HG03175 (cell line): ENCODE measurements around the gene BMPR1B.
"Not testable (repeated sequence)": the region's sequence is repeated elsewhere in the genome, so short reads cannot be mapped to it uniquely, and the experiment has no call there.

Experiments used
- ATAC-seq: cut with Tn5 transposase; IDR thresholded peaks from one replicate; pipeline ENCODE4 v1.9.1; 2021; ENCODE audit warnings: mild to moderate bottlenecking, moderate library complexity; ENCODE audit not compliant: unreplicated experiment

Gene BMPR1B

GRCh38 chr4:95020521-95020920 is 262.8 kb downstream of the BMPR1B start:
- no peak for ATAC-seq

GRCh38 chr4:95021099-95021498 is 263.3 kb downstream of the BMPR1B start:
- ATAC-seq: no peak

- ATAC-seq: no peak
Measured at GRCh38 chr4:95023110-95023509, 265.4 kb downstream of the BMPR1B start.

GRCh38 chr4:95027905-95028618 is 270.3 kb downstream of the BMPR1B start:
- ATAC-seq: no peak

- ATAC-seq: no peak
Measured at GRCh38 chr4:95038791-95039190, 281.0 kb downstream of the BMPR1B start.

- no peak for ATAC-seq
Measured at GRCh38 chr4:95044324-95044837, 286.6 kb downstream of the BMPR1B start.

- no peak for ATAC-seq
Measured at GRCh38 chr4:95045429-95045828, 287.7 kb downstream of the BMPR1B start.

GRCh38 chr4:95048296-95048695 is 290.5 kb downstream of the BMPR1B start:
- no peak for ATAC-seq

- no peak for ATAC-seq
Measured at GRCh38 chr4:95049551-95050233, 291.9 kb downstream of the BMPR1B start.

GRCh38 chr4:95050980-95051701 is 293.4 kb downstream of the BMPR1B start:
- no peak for ATAC-seq

- ATAC-seq: no peak
Measured at GRCh38 chr4:95051702-95052020, 293.9 kb downstream of the BMPR1B start.

- ATAC-seq: no peak
Measured at GRCh38 chr4:95058991-95059390, 301.2 kb downstream of the BMPR1B start.

GRCh38 chr4:95059663-95060062 is 301.9 kb downstream of the BMPR1B start:
- ATAC-seq: no peak

- ATAC-seq: no peak
Measured at GRCh38 chr4:95061220-95061619, 303.5 kb downstream of the BMPR1B start.

- not testable (repeated sequence) for ATAC-seq
Measured at GRCh38 chr4:95061801-95062200, 304.0 kb downstream of the BMPR1B start.

GRCh38 chr4:95066050-95066449 is 308.3 kb downstream of the BMPR1B start:
- no peak for ATAC-seq

- ATAC-seq: peak; percentile 19
Measured at GRCh38 chr4:95068401-95068800, 310.6 kb downstream of the BMPR1B start.

GRCh38 chr4:95068818-95069478 is 311.2 kb downstream of the BMPR1B start:
- ATAC-seq: peak; percentile 54

GRCh38 chr4:95071851-95072250 is 314.1 kb downstream of the BMPR1B start:
- ATAC-seq: no peak

GRCh38 chr4:95073646-95074045 is 315.9 kb downstream of the BMPR1B start:
- ATAC-seq: no peak

- no peak for ATAC-seq
Measured at GRCh38 chr4:95077864-95078263, 320.1 kb downstream of the BMPR1B start.
